SK-N-SH treated with all-trans-retinoic acid at 6 μM for 48 hours (cell line): ENCODE measurements around the gene LRRC63.

Experiments
- ARNTL ChIP-seq: fragments of 450-650 bp; formaldehyde crosslinking; IDR thresholded peaks from 2 replicates; pipeline ENCODE4 v1.5.0; 2020; ENCODE audit warnings: low read depth, mild to moderate bottlenecking, moderate library complexity, borderline replicate concordance
- CSDC2 ChIP-seq: fragments of 250-450 bp; sonication (Bioruptor Pico); IDR thresholded peaks from 2 replicates; pipeline ENCODE4 v1.5.0; 2020; ENCODE audit warnings: mild to moderate bottlenecking, moderate library complexity
- PATZ1 ChIP-seq: fragments of 250-450 bp; sonication (Bioruptor Pico); IDR thresholded peaks from 2 replicates; pipeline ENCODE4 v1.8.0; 2020; ENCODE audit warnings: mild to moderate bottlenecking, moderate library complexity, borderline replicate concordance
- TSHZ2 ChIP-seq: fragments of 250-450 bp; sonication (Bioruptor Pico); IDR thresholded peaks from 2 replicates; pipeline ENCODE4 v1.5.0; 2020; ENCODE audit warnings: mild to moderate bottlenecking, moderate library complexity
- ZFP3 ChIP-seq: fragments of 250-450 bp; sonication (Bioruptor Pico); IDR thresholded peaks from 2 replicates; pipeline ENCODE4 v1.5.0; 2020; ENCODE audit warnings: mild to moderate bottlenecking, moderate library complexity
- TF ChIP-seq, protein P1 (sequence below): fragments of 250-450 bp; sonication (Bioruptor Pico); IDR thresholded peaks from 2 replicates; pipeline ENCODE4 v1.5.1; 2020; ENCODE audit warnings: low read depth, mild to moderate bottlenecking, moderate library complexity

DNA sequence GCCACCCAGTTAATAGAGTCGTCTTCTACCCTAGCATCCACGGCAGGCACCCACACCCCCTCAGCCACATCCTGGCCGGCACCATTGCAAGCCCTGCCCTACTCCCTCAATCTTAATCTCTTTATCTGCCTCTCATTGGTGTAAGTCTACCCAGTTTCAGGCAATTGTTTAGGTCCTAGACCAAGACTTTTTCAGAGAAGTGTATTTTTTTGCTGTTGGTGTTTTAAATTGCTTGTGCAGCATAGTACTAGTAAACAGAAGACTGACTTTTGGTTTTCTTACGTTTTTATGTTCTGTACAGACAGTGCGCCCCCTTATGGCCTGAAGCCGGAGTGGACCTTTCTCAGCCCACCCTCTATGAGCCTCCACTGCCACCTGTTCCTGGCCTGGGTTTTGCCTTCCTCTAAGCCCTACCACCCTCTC is 27.4 kb upstream of the LRRC63 start:
- TF ChIP-seq ZFP3 (CRISPR knock-in tag): no peak
- no peak for TF ChIP-seq PATZ1 (CRISPR knock-in tag)
- no peak for TF ChIP-seq ARNTL
- TF ChIP-seq CSDC2: no peak
- TF ChIP-seq TSHZ2 (CRISPR knock-in tag): no peak
- TF ChIP-seq, protein P1, sequence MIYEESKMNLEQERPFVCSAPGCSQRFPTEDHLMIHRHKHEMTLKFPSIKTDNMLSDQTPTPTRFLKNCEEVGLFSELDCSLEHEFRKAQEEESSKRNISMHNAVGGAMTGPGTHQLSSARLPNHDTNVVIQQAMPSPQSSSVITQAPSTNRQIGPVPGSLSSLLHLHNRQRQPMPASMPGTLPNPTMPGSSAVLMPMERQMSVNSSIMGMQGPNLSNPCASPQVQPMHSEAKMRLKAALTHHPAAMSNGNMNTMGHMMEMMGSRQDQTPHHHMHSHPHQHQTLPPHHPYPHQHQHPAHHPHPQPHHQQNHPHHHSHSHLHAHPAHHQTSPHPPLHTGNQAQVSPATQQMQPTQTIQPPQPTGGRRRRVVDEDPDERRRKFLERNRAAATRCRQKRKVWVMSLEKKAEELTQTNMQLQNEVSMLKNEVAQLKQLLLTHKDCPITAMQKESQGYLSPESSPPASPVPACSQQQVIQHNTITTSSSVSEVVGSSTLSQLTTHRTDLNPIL (CRISPR knock-in tag): no peak
